HepG2 (cell line): ENCODE results near the gene C19orf73. TPM values are rescaled to one million over a fixed set of nuclear protein-coding genes. Genes with fewer than 3 reads are reported as not detected.

Experiments
- HCFC1 ChIP-seq: fragments of 150-350 bp; IDR thresholded peaks from 2 replicates; pipeline ENCODE4 v1.6.1; 2014; ENCODE audit warnings: low read depth, low read length
- IKZF1 ChIP-seq: fragments of 450-650 bp; IDR thresholded peaks from 2 replicates; pipeline ENCODE4 v1.7.1; 2016
- MLXIP ChIP-seq: sonication (generic); formaldehyde crosslinking; IDR thresholded peaks from 2 replicates; pipeline ENCODE4 v1.9.0; 2021; ENCODE audit warnings: missing genetic modification reagents, borderline replicate concordance
- MZF1 ChIP-seq: sonication (generic); formaldehyde crosslinking; IDR thresholded peaks from 2 replicates; pipeline ENCODE4 v1.8.1; 2023; ENCODE audit warnings: mild to moderate bottlenecking, missing genetic modification reagents, borderline replicate concordance
- PHF20 ChIP-seq: sonication (generic); formaldehyde crosslinking; IDR thresholded peaks from 2 replicates; pipeline ENCODE4 v1.5.0; 2020; ENCODE audit warnings: mild to moderate bottlenecking, missing genetic modification reagents
- POLR2AphosphoS5 ChIP-seq: IDR thresholded peaks from 2 replicates; pipeline ENCODE4 v1.6.1; 2012; ENCODE audit warnings: low read depth, low read length
- RBFOX2 ChIP-seq: fragments of 200-400 bp; formaldehyde crosslinking; IDR thresholded peaks from 2 replicates; pipeline ENCODE4 v1.6.1; 2017; ENCODE audit warnings: low read depth, mild to moderate bottlenecking, low read length
- SIN3B ChIP-seq: fragments of 150-350 bp; IDR thresholded peaks from 2 replicates; pipeline ENCODE4 v1.6.1; 2014; ENCODE audit warnings: low read length
- SNAI1 ChIP-seq: sonication (generic); formaldehyde crosslinking; IDR thresholded peaks from 2 replicates; pipeline ENCODE4 v1.5.0; 2020; ENCODE audit warnings: mild to moderate bottlenecking, missing genetic modification reagents, borderline replicate concordance
- SNAPC2 ChIP-seq: sonication (generic); formaldehyde crosslinking; IDR thresholded peaks from 2 replicates; pipeline ENCODE4 v1.8.1; 2022; ENCODE audit warnings: mild to moderate bottlenecking, missing genetic modification reagents
- SRSF9 ChIP-seq: fragments of 200-400 bp; formaldehyde crosslinking; IDR thresholded peaks from 2 replicates; pipeline ENCODE4 v1.6.1; 2018; ENCODE audit warnings: borderline replicate concordance, mild to moderate bottlenecking, low read depth, low read length; ENCODE audit not compliant: insufficient read depth, poor library complexity, severe bottlenecking
- ZFP36 ChIP-seq: fragments of 150-350 bp; IDR thresholded peaks from 2 replicates; pipeline ENCODE4 v1.6.1; 2018; ENCODE audit warnings: borderline replicate concordance, low read length, low read depth; ENCODE audit not compliant: partially characterized antibody
- ZNF24 ChIP-seq: fragments of 450-650 bp; IDR thresholded peaks from 2 replicates; pipeline ENCODE4 v1.6.1; 2017; ENCODE audit warnings: antibody characterized with exemption, mild to moderate bottlenecking
- ZNF383 ChIP-seq: sonication (generic); formaldehyde crosslinking; IDR thresholded peaks from 2 replicates; pipeline ENCODE4 v1.4.0; 2020; ENCODE audit warnings: missing genetic modification reagents, mild to moderate bottlenecking, borderline replicate concordance
- ZNF782 ChIP-seq: sonication (generic); formaldehyde crosslinking; IDR thresholded peaks from 2 replicates; pipeline ENCODE4 v1.4.0; 2020; ENCODE audit warnings: missing genetic modification reagents, mild to moderate bottlenecking, borderline replicate concordance
- polyA plus RNA-seq, 8 experiments: library from polyadenylated mRNA; depleted of rRNA in 3 of 8; stranded (reverse) in 7 of 8; unstranded in 1 of 8; fragments of >200 nt; fragmentation: Illumina TruSeq in 4 of 8; extraction: Trizol in 4 of 8; gene quantifications; 2 replicates each; pipeline versions ENCODE4 v1.2.1 to v1.2.3, GENCODE V29; 2011 to 2016; ENCODE audit warnings: low read depth in 4 of 8, missing spikeins in 1 of 8, mixed read lengths in 1 of 8; ENCODE audit not compliant: insufficient read depth in 1 of 8
- total RNA-seq, 5 experiments: library from RNA; depleted of rRNA; stranded (reverse); fragments of >200 nt; fragmentation: Illumina TruSeq; extraction: Trizol; gene quantifications; 2 replicates each; pipeline ENCODE4 v1.2.3, GENCODE V29; 2016; ENCODE audit warnings: low read depth in 1 of 5
- TF ChIP-seq, protein P1 (sequence below): sonication (generic); IDR thresholded peaks from 2 replicates; pipeline ENCODE4 v1.6.1; 2016; ENCODE audit warnings: low read depth, borderline replicate concordance
- TF ChIP-seq, protein P2 (sequence below): sonication (generic); formaldehyde crosslinking; IDR thresholded peaks from 2 replicates; pipeline ENCODE4 v1.5.1; 2020; ENCODE audit warnings: missing genetic modification reagents, mild to moderate bottlenecking, borderline replicate concordance
- TF ChIP-seq, protein P3 (sequence below): sonication (generic); formaldehyde crosslinking; IDR thresholded peaks from 2 replicates; pipeline ENCODE4 v1.8.0; 2022; ENCODE audit warnings: missing genetic modification reagents, mild to moderate bottlenecking, borderline replicate concordance

The C19orf73 gene
- total and polyA plus RNA-seq, 2 of the 13 experiments (the other 11 are each of a cell fraction or from before 2014, with no cell fraction given), result 1.4 to 1.5 TPM

DNA sequence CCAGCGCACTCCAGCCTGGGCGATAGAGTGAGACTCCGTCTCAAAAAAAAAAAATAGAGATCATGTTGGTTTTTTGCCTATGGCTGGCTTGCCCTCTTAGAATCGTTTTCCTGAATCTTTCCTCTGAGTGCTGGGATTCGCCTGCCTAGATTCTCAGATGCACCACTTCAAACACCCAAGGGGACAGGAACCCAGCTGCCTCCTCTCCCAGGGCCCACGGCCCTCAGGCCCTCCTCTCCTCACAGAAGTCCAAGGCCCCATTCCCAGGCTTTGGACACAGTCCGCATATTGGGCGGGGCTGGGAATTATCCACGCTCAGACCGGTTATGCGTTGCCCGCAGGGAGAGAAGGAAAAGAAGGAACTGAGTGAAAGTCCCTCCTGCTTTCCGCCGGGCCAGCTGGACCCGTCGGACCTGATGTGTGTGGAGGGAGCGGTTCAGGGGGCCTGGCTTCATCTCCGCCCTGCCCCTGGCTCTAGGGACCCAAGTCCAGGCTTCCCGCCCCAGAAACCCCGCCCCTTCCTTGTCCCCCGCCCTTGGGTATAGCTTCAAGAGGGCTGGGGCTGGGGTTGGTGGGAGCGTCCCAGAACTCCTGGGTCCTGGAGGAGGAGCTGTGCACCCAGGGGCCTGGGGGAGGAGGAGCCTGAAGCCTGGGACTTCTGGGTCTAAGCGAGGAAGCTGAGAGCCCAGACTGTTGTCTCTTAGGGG is 6.2 kb upstream of the C19orf73 start (continued):
- TF ChIP-seq IKZF1, result no peak
- TF ChIP-seq, protein P1, sequence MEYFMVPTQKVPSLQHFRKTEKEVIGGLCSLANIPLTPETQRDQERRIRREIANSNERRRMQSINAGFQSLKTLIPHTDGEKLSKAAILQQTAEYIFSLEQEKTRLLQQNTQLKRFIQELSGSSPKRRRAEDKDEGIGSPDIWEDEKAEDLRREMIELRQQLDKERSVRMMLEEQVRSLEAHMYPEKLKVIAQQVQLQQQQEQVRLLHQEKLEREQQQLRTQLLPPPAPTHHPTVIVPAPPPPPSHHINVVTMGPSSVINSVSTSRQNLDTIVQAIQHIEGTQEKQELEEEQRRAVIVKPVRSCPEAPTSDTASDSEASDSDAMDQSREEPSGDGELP, result peak; percentile 77
- no peak for TF ChIP-seq ZFP36
- TF ChIP-seq HCFC1, result no peak
- TF ChIP-seq, protein P2, sequence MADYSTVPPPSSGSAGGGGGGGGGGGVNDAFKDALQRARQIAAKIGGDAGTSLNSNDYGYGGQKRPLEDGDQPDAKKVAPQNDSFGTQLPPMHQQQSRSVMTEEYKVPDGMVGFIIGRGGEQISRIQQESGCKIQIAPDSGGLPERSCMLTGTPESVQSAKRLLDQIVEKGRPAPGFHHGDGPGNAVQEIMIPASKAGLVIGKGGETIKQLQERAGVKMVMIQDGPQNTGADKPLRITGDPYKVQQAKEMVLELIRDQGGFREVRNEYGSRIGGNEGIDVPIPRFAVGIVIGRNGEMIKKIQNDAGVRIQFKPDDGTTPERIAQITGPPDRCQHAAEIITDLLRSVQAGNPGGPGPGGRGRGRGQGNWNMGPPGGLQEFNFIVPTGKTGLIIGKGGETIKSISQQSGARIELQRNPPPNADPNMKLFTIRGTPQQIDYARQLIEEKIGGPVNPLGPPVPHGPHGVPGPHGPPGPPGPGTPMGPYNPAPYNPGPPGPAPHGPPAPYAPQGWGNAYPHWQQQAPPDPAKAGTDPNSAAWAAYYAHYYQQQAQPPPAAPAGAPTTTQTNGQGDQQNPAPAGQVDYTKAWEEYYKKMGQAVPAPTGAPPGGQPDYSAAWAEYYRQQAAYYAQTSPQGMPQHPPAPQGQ, result no peak
- TF ChIP-seq ZNF24, result no peak
- no peak for TF ChIP-seq MZF1 (CRISPR knock-in tag)
- TF ChIP-seq MLXIP (CRISPR knock-in tag), result no peak
- TF ChIP-seq SIN3B, result no peak
- TF ChIP-seq SNAPC2 (CRISPR knock-in tag), result no peak
- TF ChIP-seq RBFOX2, result no peak
- TF ChIP-seq, protein P3, sequence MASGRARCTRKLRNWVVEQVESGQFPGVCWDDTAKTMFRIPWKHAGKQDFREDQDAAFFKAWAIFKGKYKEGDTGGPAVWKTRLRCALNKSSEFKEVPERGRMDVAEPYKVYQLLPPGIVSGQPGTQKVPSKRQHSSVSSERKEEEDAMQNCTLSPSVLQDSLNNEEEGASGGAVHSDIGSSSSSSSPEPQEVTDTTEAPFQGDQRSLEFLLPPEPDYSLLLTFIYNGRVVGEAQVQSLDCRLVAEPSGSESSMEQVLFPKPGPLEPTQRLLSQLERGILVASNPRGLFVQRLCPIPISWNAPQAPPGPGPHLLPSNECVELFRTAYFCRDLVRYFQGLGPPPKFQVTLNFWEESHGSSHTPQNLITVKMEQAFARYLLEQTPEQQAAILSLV, result no peak
- TF ChIP-seq POLR2AphosphoS5, result peak; percentile 47; the same call in 1 of the 2 replicates
- no peak for TF ChIP-seq SRSF9
- peak; percentile 57 for TF ChIP-seq PHF20 (CRISPR knock-in tag)
- no peak for TF ChIP-seq ZNF383 (CRISPR knock-in tag)
- TF ChIP-seq SNAI1 (CRISPR knock-in tag), result 0 out of 2 replicates have a peak, but pooled peaks have one; percentile 62
- no peak for TF ChIP-seq ZNF782 (CRISPR knock-in tag)
